ENCODE results near the gene ABCA2.

Gene ABCA2

GRCh38 chr9:136978865-136979544 is 49.0 kb downstream of the ABCA2 start:
- no peak for DNase-seq (ENCODE audit: low read depth in 2 of 2)
- TF ChIP-seq CTCF (IDR thresholded peaks at IDR 0.05; ENCODE audit: low read depth, low read length): no peak
- H3K4me3 ChIP-seq (replicated peaks in 1 of 2; ENCODE audit: low read depth in 2 of 2, low read length in 2 of 2): no peak overlapping the region

GRCh38 chr9:136978073-136978864 is 49.8 kb downstream of the ABCA2 start:
- TF ChIP-seq CTCF (IDR thresholded peaks at IDR 0.05; ENCODE audit: low read depth, low read length): no peak
- peak; percentile 52 to 76 for DNase-seq (ENCODE audit: low read depth in 2 of 2)
- peak overlapping the region; percentile 50 to 60 for H3K4me3 ChIP-seq (replicated peaks in 1 of 2; ENCODE audit: low read depth in 2 of 2, low read length in 2 of 2)

- no peak for TF ChIP-seq CTCF (IDR thresholded peaks at IDR 0.05; ENCODE audit: low read depth, low read length)
- peak overlapping the region; percentile 50 to 60 for H3K4me3 ChIP-seq (replicated peaks in 1 of 2; ENCODE audit: low read depth in 2 of 2, low read length in 2 of 2)
- no peak for DNase-seq (ENCODE audit: low read depth in 2 of 2)
Observed at GRCh38 chr9:136977649-136978072, 50.4 kb downstream of the ABCA2 start.

GRCh38 chr9:136977223-136977622 is 50.8 kb downstream of the ABCA2 start, which contains the start of gene PTGDS:
Gene PTGDS, plus strand, starts transcription at chr9:136977504. Its CDS starts 75 bp downstream, at chr9:136977579.
- no peak for TF ChIP-seq CTCF (IDR thresholded peaks at IDR 0.05; ENCODE audit: low read depth, low read length)
- peak in 1 of 2 donors; percentile 80 for DNase-seq (ENCODE audit: low read depth in 2 of 2)
- peak within 1 kb of the TSS; percentile 50 to 60 for H3K4me3 ChIP-seq (replicated peaks in 1 of 2; ENCODE audit: low read depth in 2 of 2, low read length in 2 of 2)

GRCh38 chr9:136975644-136976043 is 52.4 kb downstream of the ABCA2 start:
- DNase-seq (ENCODE audit: low read depth in 2 of 2): no peak
- H3K4me3 ChIP-seq (replicated peaks in 1 of 2; ENCODE audit: low read depth in 2 of 2, low read length in 2 of 2): no peak overlapping the region
- TF ChIP-seq CTCF (IDR thresholded peaks at IDR 0.05; ENCODE audit: low read depth, low read length): peak; percentile 2

GRCh38 chr9:136974817-136975535 is 53.1 kb downstream of the ABCA2 start:
- DNase-seq (ENCODE audit: low read depth in 2 of 2): no peak

More at GRCh38 chr9:136974817-136975535, 53.1 kb downstream of the ABCA2 start:
- TF ChIP-seq CTCF (IDR thresholded peaks at IDR 0.05; ENCODE audit: low read depth, low read length): no peak
- H3K4me3 ChIP-seq (replicated peaks in 1 of 2; ENCODE audit: low read depth in 2 of 2, low read length in 2 of 2): no peak overlapping the region

All from cardiac fibroblast (primary cell).